NCI-H226 (cell line): Measurements from ENCODE around the gene ALDH8A1.
A peak's percentile ranks its signal among the peaks of the same experiment; 100 is the strongest.

ENCODE experiments used
- DNase-seq: peaks from one replicate; pipeline ENCODE4 v3.0.0-alpha.2; 2015

ALDH8A1 gene

DNA sequence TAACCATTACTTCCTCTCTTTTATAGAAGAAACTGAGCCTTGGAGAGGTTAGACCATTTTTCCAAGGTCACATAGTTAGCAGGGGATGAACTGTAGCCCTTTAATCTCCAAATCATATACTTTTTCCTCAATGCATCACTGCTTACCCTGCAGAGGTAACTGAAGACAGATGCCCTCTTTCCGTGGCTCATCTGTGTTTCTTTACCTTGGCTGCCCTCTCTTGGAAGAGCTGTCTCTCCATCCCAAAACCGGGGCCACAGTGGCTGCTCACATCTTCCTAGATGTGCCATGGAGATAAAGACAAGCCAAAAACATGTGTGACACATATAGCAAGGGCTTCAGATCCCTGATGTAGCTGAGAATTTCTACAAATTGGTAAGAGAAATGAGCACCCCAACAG, 581 bp upstream of the ALDH8A1 start:
- no peak for DNase-seq

GRCh38 chr6:134948691-134949090, 1.2 kb downstream of the ALDH8A1 start:
- no peak for DNase-seq

- no peak for DNase-seq
Measured at GRCh38 chr6:134948142-134948541, 1.8 kb downstream of the ALDH8A1 start.

GRCh38 chr6:134945045-134945444, 4.9 kb downstream of the ALDH8A1 start:
- no peak for DNase-seq

GRCh38 chr6:134943522-134944111, 6.3 kb downstream of the ALDH8A1 start:
- no peak for DNase-seq

- DNase-seq: no peak
Measured at GRCh38 chr6:134938896-134939295, 11.0 kb downstream of the ALDH8A1 start.

DNA sequence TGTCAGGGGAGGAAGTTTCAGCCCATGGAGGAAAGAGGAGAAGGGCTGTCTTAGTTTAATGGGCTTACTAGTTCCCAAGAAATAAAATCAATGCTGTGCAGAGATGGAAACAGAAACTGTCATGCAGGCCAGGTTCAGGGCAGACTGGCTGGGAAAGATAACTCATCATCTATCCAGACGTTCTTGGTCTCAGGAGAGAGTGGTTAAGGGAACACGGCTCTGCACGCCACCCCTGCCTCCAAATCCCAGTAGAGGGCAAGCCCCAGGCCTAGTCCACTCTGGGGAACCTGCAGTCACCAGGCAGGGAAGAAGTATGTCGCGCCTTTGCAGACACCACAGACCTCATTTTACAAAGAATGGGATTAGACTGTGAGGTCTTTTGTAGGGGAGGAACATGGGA, 12.5 kb downstream of the ALDH8A1 start:
- peak; percentile 25 for DNase-seq

DNA sequence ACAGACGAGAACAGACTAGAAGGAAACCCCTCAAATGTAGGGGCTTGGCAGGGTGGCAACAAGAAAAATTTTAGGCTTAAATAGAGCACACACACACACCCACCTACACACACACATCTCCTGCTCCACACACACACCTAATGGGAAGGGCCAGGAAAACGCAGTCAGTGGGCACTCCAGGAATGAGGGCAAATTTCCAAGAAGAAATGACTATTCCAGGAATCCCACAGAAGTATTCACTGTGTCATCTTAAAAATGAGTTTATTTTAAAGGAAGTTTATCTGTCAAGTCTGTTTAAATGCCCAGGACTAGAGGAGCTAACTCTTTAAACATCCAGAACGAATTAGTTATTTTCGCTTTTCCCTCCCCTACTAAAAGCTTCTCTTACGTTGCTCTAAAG, 13.0 kb downstream of the ALDH8A1 start:
- DNase-seq: peak; percentile 97

DNA sequence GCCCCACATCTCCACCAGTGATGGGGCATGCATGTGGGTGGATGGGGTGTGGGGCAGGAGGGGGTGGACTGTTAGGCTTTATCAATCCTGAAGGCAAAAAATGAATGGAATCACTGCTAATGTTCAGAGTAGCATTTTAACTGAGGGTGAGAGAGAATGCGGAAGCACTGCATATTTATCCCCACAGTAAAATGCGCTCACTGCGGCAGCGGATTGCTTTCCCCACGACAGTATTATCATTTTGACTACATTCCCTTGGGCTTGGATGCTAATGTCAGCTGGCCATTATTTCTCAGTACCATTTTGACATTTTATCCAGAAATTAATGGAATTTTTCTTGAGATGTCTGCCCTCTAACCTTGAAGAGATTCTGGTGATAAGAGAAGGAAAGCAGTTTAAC, 13.4 kb downstream of the ALDH8A1 start:
- DNase-seq: peak; percentile 66

DNA sequence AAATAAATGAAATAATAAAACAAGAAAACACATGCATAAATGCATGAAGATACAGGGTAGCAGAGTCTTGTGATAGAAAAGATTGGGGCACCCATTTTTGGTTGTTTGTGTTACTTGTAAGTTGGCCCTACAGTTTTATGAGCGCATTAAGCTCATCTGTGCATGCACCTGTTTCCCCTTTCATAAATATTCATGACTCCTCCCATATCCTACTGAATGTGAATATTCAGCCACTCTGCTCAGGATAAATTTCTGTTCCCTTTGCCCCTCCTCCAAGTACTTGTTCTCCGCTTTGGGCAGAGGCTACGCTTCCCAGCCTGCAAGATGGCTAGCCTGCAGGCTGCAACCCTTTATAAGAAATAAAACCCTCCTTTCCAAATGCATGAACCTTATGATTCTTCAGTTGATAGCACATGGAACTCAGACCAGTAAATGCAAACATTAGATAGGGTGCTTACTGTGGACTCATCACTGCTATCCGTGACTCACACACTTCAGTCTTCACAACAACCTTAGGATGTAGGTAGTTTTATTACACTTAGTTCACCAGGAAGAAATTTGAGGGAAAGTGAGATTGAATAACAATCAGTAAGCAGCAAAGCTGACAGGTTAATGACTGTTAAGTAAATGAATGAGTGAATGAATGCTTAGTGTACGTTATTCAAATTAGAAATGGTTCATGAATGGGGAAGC, 15.0 kb downstream of the ALDH8A1 start:
- peak; percentile 64 for DNase-seq

- no peak for DNase-seq
Measured at GRCh38 chr6:134932535-134933470, 17.1 kb downstream of the ALDH8A1 start.

GRCh38 chr6:134932098-134932497, 17.8 kb downstream of the ALDH8A1 start:
- no peak for DNase-seq

DNA sequence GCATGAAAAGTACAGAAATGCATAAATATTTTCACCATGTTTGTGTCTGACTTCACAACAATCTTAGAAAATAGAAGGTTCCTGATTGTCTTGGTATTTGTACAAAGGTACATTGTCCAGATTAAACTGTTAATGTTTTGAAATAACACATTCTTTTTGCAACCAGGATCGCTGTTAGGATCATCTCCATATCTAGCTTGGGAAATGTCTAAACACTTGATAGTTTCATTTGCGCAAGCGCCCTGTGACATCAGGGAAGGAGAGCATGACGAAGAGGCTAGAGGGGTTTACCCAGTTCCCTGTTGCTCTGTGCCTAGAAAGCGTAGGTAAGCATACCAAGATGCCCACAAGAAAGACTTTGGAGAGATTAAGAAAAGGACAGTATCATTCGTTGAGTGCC, 19.4 kb downstream of the ALDH8A1 start:
- DNase-seq: no peak

DNA sequence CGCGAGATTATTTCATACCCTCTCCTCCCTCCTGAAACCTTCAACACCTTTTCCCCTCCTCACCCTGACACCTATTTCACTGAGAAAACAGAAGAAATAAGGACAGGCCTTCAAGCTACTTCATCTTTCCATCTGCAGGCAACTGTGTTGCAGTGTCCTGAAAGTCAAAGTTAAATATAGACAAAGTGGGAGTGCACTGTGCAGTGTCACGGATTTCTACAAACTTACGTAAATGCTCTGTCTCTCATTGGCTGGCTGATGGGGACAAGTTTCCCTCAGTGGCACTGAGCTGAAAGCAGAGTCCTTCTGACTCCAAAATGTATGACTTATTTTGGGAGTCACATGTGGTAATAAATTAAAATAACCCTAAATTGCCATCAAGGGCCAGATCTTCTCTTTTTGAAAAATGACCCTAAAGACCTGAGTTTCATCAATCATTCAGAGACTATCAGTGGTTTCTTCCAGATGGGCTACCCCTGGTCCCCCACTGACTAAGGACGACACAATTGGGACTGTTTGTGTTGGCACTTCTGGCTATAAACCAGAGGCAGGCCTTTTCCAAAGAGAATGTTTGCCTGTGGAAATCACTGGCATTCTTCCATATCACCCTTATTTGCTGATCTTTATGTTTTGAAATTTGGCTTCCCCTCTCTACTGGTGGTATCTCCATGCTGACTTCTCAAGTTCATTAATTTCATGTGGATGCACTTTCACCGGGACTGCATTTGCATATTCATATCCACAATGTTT, 21.6 kb downstream of the ALDH8A1 start:
- DNase-seq: no peak

DNA sequence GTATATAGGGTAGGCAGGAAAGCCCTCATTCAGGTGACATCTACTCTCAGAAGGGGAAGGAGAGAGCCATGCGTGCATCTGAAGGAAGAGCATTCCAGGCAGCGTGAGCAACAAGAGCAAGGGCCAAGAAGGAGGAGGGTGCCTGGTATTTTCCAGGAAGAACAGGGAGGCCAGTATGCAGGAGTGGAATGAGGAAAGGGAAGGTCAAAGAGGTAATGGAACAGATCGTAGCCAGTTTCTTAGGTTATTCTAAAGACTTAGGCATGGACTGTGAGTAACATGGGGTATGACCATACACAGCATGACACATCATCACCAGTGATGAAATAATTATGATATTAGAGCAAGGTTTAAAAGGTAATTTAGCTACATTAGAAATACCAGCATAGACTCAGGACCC, 24.1 kb downstream of the ALDH8A1 start:
- DNase-seq: peak; percentile 98

DNA sequence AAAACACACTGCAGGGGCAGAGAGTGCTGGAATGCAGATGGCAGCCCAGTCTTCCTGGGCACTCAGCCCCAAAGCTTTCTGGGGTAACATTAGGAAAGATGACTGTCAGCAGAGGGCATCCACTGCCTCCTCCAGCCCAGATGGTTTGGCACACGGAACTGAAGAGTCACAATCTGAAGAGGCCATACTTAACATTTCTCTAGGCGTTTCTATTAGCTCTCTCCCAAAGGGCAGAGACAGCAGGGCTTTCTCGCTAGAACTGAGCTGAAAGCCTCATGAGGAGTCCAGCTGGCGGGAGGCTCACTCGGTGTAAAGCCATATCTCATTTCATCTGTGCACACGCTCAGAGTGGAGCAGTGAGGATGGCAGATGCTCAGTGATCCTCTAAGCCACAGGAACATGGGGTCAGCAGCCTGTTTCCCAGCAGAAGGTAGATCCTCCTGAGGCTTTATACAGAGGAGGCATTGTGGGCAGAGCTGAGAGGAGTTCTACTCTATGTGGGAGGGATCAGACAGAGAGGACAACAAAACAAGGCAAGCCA, 28.1 kb downstream of the ALDH8A1 start:
- DNase-seq: no peak

GRCh38 chr6:134921276-134921675, 28.6 kb downstream of the ALDH8A1 start:
- no peak for DNase-seq

DNA sequence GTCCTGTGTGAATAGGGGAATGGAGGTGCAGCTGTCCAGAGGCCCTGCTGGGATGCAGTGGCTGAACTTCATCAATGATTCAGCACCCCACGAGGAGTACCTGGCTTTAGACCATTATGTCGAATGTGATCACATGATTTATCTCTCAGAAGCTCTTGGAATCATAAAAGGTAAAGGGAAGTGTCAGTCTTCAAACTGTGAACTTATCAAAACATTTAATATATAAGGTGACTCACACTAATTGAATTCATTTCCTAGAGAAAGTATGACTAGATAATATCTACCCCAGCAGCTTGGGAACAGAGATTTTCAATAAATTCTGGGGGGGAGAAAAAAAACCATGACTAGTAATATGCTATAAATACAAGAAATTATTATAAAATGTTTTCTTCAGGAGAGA, 29.5 kb downstream of the ALDH8A1 start:
- DNase-seq: peak; percentile 72

DNA sequence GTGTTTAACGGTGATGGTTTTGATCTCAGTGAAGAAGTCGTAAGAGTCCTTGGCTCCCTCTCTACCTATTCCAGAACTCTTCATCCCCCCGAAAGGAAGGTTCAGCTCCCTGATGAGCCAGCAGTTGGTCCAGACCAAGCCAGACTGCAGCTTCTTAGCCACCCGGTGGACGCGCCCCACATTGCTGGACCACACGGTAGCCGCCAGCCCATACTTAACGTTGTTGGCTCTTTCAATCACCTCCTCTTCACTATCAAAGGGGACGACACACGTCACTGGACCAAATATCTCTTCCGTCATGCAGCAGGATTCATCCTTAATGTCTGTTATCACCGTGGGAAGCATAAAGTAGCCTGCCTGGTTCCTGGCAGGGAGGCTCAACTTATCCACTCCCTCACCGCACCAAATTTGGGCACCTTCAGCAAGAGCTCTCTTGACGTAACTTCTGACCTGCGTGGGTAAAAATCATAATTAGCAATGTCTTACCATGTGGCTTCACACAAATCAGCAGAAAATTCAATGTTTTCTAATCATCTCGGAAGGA, 31.4 kb downstream of the ALDH8A1 start:
- no peak for DNase-seq

DNA sequence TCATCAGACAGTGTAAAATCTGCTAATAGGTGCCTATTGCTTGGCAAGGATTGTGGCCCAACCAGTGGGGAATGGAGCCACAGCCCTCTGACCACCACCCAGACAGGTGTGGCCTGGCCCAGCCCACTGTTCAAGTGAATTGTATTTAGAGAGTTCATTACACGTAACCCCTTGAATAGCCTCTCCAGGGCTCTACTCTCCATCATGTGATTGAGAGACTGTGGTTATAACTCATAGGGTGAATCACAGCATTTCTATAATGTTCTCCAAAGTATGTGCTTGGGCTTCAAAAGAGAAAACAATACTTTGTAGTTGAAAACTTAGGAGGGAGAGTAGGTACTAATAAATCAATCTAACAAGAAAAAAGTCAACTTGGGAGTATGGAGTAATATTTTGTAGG, 38.4 kb downstream of the ALDH8A1 start:
- peak; percentile 92 for DNase-seq

- no peak for DNase-seq
Measured at GRCh38 chr6:134910593-134910935, 39.3 kb downstream of the ALDH8A1 start.
